Stomach (tissue), 4 donors: ENCODE data around the gene PGRMC2.

Experiments used
- POLR2A ChIP-seq, 4 donors: fragments of 450-650 bp; IDR thresholded peaks; one replicate each; pipeline ENCODE4 v1.6.1; 2016; ENCODE audit warnings: antibody characterized with exemption in 4 of 4, control low read depth in 2 of 4, mild to moderate bottlenecking in 1 of 4, moderate library complexity in 1 of 4
- POLR2AphosphoS5 ChIP-seq, 3 donors: sonication (generic); formaldehyde crosslinking; IDR thresholded peaks; one replicate each; pipeline ENCODE4 v1.6.1; 2016; ENCODE audit warnings: antibody characterized with exemption in 3 of 3

- TF ChIP-seq POLR2AphosphoS5 (IDR thresholded peaks at IDR 0.05) (no peak), POLR2A (IDR thresholded peaks at IDR 0.05) (no peak)
Observed at GRCh38 chr4:128310266-128310697, 22.7 kb upstream of the PGRMC2 start.
